NCI-H226 (cell line): ENCODE measurements around the gene RFFL.
A peak's percentile ranks its signal among the peaks of the same experiment; 100 is the strongest.
"Not testable (repeated sequence)": the region's sequence is repeated elsewhere in the genome, so short reads cannot be mapped to it uniquely, and the experiment has no call there.

ENCODE experiments used
- DNase-seq: peaks from one replicate; pipeline ENCODE4 v3.0.0-alpha.2; 2015

Gene RFFL

GRCh38 chr17:35046740-35047283 lies 16.7 kb downstream of the RFFL start:
- no peak for DNase-seq

- DNase-seq, result no peak
These were observed 17.3 kb downstream of the RFFL start for GRCh38 chr17:35046245-35046644.

GRCh38 chr17:35045458-35045979 lies 18.0 kb downstream of the RFFL start:
- DNase-seq, result not testable (repeated sequence)

- DNase-seq, result no peak
These were observed 19.3 kb downstream of the RFFL start for GRCh38 chr17:35044181-35044580.

GRCh38 chr17:35041390-35041789 lies 22.1 kb downstream of the RFFL start:
- DNase-seq, result no peak

GRCh38 chr17:35038453-35038852 lies 25.1 kb downstream of the RFFL start:
- DNase-seq, result no peak

- DNase-seq, result no peak
These were observed 32.7 kb downstream of the RFFL start for GRCh38 chr17:35030780-35031179.

GRCh38 chr17:35028531-35029262 lies 34.8 kb downstream of the RFFL start:
- DNase-seq, result no peak

- not testable (repeated sequence) for DNase-seq
These were observed 35.4 kb downstream of the RFFL start for GRCh38 chr17:35028097-35028496.

GRCh38 chr17:35025541-35025940 lies 38.0 kb downstream of the RFFL start:
- DNase-seq, result no peak

- DNase-seq, result no peak
These were observed 40.0 kb downstream of the RFFL start for GRCh38 chr17:35023538-35023937.

- peak; percentile 95 for DNase-seq
These were observed 40.9 kb downstream of the RFFL start for GRCh38 chr17:35022536-35023063.

GRCh38 chr17:35021520-35022380 lies 41.8 kb downstream of the RFFL start:
- no peak for DNase-seq

- DNase-seq, result no peak
These were observed 43.9 kb downstream of the RFFL start for GRCh38 chr17:35019386-35020179.

GRCh38 chr17:35018814-35019213 lies 44.7 kb downstream of the RFFL start:
- DNase-seq, result no peak

GRCh38 chr17:35017021-35017420 lies 46.5 kb downstream of the RFFL start:
- DNase-seq, result no peak

GRCh38 chr17:35016369-35016768 lies 47.1 kb downstream of the RFFL start:
- no peak for DNase-seq

- DNase-seq, result no peak
These were observed 51.8 kb downstream of the RFFL start for GRCh38 chr17:35011671-35012216.

- DNase-seq, result no peak
These were observed 53.4 kb downstream of the RFFL start for GRCh38 chr17:35010093-35010492.

GRCh38 chr17:35006961-35007360 lies 56.5 kb downstream of the RFFL start:
- DNase-seq, result no peak

- DNase-seq, result no peak
These were observed 57.2 kb downstream of the RFFL start for GRCh38 chr17:35006345-35006744.

- no peak for DNase-seq
These were observed 59.7 kb downstream of the RFFL start for GRCh38 chr17:35003778-35004177.
